Astrocyte of the spinal cord (primary cell): ENCODE measurements around the gene KRTAP5-1.

Source experiments
- DNase-seq: peaks from one replicate; pipeline ENCODE4 v3.0.0; 2011; ENCODE audit warnings: low read depth, low spot score
- H3K4me3 ChIP-seq: 2 replicates; pipeline ENCODE4 v1.5.1; 2011; ENCODE audit warnings: low read depth, mild to moderate bottlenecking, low read length, moderate library complexity
- in situ Hi-C: cut with HindIII; loops from 2 replicates; pipeline ENCODE4 v1.10.0; 2017; ENCODE audit warnings: low sequenced_read_pairs
- TF ChIP-seq, protein P1 (sequence below): IDR thresholded peaks from 2 replicates; pipeline ENCODE4 v1.5.1; 2012; ENCODE audit warnings: low read depth, mild to moderate bottlenecking, low read length, inconsistent platforms

Gene KRTAP5-1

DNA sequence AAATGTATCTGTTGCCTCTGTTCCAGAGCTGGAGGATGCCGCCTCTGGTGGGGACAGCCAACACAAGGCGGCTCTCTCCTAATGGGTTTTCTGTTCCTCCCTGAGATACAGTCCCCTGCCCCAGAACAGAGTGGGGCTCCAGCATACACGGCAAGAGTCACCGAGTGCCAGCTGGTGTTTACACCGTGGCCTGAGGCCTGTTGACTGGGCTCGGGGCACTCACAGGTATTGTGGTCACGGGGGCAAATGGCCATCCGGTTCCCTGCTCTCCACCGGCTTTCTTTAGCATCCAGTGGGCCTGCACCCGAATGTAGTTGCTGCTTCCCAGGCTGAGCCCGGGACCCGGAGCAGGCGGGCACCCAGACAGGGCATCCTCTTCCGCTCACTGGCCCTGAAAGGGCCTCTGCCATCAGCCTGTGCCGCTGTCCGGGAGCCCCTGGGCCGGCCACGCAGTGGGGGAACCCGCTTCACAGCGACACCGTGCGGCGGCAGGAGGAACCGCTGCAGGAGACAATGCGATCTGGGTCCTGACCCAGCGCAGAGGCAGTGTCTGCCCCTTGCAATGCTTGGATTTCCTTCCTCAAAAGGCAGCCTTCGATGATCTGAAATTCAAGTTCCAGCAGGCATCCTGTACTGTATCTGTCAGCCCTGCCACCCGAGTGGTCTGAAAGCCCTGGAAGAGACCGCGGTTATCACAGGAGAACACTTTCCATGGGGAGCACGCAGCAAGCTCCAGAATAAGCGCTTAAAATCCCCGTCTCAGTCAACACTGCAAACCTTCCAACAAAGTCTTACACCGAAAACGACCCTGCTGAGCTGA, 43.6 kb upstream of the KRTAP5-1 start:
- TF ChIP-seq, protein P1, sequence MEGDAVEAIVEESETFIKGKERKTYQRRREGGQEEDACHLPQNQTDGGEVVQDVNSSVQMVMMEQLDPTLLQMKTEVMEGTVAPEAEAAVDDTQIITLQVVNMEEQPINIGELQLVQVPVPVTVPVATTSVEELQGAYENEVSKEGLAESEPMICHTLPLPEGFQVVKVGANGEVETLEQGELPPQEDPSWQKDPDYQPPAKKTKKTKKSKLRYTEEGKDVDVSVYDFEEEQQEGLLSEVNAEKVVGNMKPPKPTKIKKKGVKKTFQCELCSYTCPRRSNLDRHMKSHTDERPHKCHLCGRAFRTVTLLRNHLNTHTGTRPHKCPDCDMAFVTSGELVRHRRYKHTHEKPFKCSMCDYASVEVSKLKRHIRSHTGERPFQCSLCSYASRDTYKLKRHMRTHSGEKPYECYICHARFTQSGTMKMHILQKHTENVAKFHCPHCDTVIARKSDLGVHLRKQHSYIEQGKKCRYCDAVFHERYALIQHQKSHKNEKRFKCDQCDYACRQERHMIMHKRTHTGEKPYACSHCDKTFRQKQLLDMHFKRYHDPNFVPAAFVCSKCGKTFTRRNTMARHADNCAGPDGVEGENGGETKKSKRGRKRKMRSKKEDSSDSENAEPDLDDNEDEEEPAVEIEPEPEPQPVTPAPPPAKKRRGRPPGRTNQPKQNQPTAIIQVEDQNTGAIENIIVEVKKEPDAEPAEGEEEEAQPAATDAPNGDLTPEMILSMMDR, result peak; percentile 96
- DNase-seq, result peak; percentile 15
- H3K4me3 ChIP-seq, result no peak overlapping the region
- in situ Hi-C loops, result no loop called here

DNA sequence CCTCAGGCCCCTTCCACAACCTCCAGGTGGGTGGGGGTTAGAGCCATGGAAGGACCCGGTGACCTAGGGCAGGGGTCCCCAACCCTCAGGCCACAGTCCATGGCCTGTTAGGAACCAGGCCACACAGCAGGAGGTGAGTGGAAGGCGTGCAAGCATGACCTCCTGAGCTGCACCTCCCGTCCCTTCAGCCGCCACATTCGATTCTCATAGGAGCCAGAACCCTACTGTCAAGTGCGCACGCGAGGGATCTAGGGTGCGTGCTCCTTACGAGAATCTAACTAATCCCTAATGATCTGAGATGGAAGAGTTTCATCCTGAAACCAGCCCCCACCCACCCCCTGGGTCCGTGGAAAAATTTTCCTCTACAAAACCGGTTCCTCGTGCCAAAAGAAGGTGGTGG, 40.5 kb upstream of the KRTAP5-1 start:
- in situ Hi-C loops, result no loop called here
- TF ChIP-seq, protein P1, result no peak
- DNase-seq, result no peak
- H3K4me3 ChIP-seq, result no peak overlapping the region

DNA sequence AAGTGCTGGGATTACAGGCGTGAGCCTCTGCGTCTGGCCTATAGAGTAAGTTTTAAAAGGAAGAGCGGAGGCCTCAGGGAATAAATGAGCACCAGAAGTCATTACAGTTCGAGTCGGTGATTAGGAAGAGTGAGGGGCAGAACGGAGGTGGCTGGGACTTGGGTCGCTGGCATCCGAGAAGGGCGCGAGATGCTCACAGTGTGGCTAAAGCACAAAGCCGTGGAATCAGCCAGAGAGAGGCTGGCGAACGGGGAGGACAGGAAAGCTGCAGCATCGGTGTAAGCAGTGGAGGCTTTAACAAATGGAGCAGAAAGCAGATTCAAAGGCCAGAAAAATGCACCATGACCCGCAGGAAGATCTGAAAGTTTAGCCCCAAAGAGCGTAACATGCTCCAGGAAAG, 39.5 kb upstream of the KRTAP5-1 start:
- DNase-seq, result no peak
- no peak overlapping the region for H3K4me3 ChIP-seq
- in situ Hi-C loops, result no loop called here
- TF ChIP-seq, protein P1, result no peak

DNA sequence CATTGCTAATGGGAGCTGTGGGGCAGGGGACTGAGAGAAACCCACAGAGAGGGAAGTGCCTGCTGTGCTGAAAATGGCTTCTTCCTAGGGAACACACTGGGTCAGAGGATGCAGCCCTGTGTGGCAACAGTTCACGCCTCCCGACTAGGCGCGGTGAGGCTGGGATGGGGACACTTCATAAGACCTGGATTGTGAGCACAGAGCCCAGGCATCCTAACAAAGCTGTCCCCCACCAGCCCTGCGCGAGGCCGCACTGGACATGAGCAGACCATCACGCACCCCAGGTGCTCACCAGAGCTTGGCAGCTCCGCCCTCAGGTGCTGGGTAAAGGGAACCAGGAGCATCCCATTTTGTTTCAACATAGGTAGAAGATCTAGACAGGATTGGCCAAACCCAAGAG, 38.6 kb upstream of the KRTAP5-1 start:
- in situ Hi-C loops, result no loop called here
- DNase-seq, result no peak
- H3K4me3 ChIP-seq, result no peak overlapping the region
- TF ChIP-seq, protein P1, result no peak

DNA sequence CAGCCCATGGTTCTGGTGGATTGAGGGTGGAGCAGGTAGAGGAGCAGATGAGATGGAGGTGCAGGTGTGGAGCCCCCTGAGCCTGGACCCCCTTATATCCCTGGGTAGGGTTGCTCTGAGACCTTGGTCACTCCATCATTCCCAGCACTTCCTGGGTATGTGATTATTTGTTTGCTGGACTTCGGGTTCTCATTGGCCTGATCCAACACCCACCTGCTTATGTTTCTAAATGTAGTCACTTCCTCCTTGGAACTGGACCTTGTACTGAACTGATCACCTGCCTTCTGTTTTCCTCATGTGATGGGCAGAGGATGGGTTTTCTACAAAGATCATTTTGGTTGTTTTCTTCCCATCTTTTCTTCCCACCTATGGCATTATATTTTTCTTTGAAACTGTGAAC, 37.0 kb upstream of the KRTAP5-1 start, which contains the start of gene KRTAP5-4:
Gene KRTAP5-4 (minus strand): TSS at position 53 of the 400 bp plus-strand sequence. CDS start 45 bp downstream, at position 8.
- TF ChIP-seq, protein P1, result no peak

DNA sequence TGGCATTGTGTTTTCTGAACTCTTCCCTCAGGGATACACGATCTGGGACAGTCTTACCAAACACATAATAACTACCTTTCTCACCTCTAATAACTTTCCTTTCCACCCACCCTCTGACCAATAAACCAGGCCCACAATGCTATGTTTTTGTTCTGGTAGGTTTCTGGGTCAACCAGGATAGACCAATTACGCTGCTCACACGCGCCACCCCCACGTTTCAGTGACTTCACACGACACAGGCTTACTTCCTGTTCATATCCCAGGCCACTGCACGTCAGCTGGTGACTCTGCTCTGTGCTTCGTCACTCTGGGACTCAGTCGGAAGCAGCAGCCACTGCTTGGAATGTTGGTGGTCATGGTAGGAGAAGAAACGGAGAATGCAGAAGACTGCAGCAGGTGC, 34.4 kb upstream of the KRTAP5-1 start:
- no peak for DNase-seq
- TF ChIP-seq, protein P1, result no peak
- in situ Hi-C loops, result no loop called here
- no peak overlapping the region for H3K4me3 ChIP-seq

More for the DNA sequence above, 37.0 kb upstream of the KRTAP5-1 start, which contains the start of gene KRTAP5-4:
- no peak for DNase-seq
- no peak within 1 kb of the TSS for H3K4me3 ChIP-seq
- in situ Hi-C loops, result no loop called here
